HL-60 (cell line): ENCODE results near the gene TRAF3IP1.

Source experiments
- DNase-seq, 2 experiments: peaks; one replicate each; pipeline ENCODE4 v3.0.0-alpha.2; 2010 to 2020; ENCODE audit warnings: low read depth in 1 of 2, low spot score in 1 of 2
- H3K27ac ChIP-seq: fragments of 250-450 bp; sonication (Bioruptor Pico); replicated peaks from 2 replicates; pipeline ENCODE4 v1.5.1; 2020; ENCODE audit warnings: mild to moderate bottlenecking, moderate library complexity
- H3K27me3 ChIP-seq: fragments of 250-450 bp; sonication (Bioruptor Pico); 2 replicates; pipeline ENCODE4 v1.5.1; 2021; ENCODE audit warnings: mild to moderate bottlenecking, moderate library complexity; ENCODE audit not compliant: insufficient read depth, poor library complexity, severe bottlenecking
- H3K4me3 ChIP-seq: replicated peaks from 2 replicates; pipeline ENCODE4 v1.5.1; 2011; ENCODE audit warnings: mild to moderate bottlenecking, control low read depth, low read length; ENCODE audit not compliant: insufficient read depth
- GABPA ChIP-seq: IDR thresholded peaks from 2 replicates; pipeline ENCODE4 v1.6.1; 2012; ENCODE audit warnings: low read depth
- POLR2AphosphoS5 ChIP-seq: IDR thresholded peaks from 2 replicates; pipeline ENCODE4 v1.6.1; 2012; ENCODE audit warnings: low read depth
- SPI1 ChIP-seq: IDR thresholded peaks from 2 replicates; pipeline ENCODE4 v1.6.1; 2012; ENCODE audit warnings: low read depth, mild to moderate bottlenecking, borderline replicate concordance
- TF ChIP-seq, protein P1 (sequence below): IDR thresholded peaks from one replicate; pipeline ENCODE4 v1.5.1; 2011; ENCODE audit warnings: low read length, control low read depth, inconsistent platforms; ENCODE audit not compliant: insufficient read depth
- TF ChIP-seq, protein P2 (sequence below): IDR thresholded peaks from 2 replicates; pipeline ENCODE4 v1.6.1; 2012; ENCODE audit warnings: low read depth; ENCODE audit not compliant: insufficient replicate concordance

Gene TRAF3IP1

DNA sequence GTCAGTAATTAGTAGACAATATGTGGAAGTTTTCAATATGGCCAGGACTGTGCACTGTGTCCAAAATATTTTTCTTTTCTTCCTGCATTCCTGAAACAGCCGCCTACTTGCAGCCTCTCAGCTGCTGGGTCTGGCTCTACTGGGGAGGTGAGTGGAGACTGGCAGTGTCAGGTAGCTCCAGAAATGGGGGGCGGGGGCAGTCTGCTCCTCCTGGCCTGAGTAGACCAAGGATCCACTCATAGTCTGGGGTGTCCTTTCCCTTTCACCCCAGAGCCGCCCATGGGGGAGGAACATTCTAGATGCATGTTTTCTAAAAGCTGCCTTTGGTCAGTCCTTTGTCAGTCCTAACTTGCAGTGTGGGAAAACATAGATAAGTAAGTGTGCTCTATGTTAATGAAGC lies 23.7 kb downstream of the TRAF3IP1 start:
- DNase-seq: no peak
- Histone ChIP-seq H3K4me3 (no peak overlapping the region), H3K27me3 (no peaks in the 10 kb centered on the region), H3K27ac (no peak overlapping the region)
- TF ChIP-seq SPI1: no peak
- TF ChIP-seq POLR2AphosphoS5: no peak
- no peak for TF ChIP-seq GABPA
- TF ChIP-seq, protein P1, sequence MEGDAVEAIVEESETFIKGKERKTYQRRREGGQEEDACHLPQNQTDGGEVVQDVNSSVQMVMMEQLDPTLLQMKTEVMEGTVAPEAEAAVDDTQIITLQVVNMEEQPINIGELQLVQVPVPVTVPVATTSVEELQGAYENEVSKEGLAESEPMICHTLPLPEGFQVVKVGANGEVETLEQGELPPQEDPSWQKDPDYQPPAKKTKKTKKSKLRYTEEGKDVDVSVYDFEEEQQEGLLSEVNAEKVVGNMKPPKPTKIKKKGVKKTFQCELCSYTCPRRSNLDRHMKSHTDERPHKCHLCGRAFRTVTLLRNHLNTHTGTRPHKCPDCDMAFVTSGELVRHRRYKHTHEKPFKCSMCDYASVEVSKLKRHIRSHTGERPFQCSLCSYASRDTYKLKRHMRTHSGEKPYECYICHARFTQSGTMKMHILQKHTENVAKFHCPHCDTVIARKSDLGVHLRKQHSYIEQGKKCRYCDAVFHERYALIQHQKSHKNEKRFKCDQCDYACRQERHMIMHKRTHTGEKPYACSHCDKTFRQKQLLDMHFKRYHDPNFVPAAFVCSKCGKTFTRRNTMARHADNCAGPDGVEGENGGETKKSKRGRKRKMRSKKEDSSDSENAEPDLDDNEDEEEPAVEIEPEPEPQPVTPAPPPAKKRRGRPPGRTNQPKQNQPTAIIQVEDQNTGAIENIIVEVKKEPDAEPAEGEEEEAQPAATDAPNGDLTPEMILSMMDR: no peak

DNA sequence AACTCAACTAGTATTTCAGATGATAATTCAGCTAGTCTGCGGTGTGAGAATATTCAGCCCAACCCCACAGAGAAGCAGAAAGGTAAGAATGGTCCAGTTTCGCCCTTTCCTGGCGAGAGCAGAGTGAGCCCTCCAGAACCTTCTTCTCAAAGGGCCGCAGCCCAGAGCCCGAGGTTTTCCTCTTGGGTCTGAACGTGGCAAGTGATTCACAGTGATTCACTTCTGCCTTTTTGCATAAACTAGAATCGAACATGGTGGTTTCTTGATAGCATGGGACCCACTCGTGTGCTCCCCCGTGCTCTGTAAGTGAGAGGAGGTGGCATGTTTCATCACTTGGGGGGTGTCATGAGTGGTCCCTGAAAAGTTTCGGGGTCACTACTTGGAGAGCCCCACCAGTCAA lies 24.2 kb downstream of the TRAF3IP1 start:
- TF ChIP-seq, protein P2, sequence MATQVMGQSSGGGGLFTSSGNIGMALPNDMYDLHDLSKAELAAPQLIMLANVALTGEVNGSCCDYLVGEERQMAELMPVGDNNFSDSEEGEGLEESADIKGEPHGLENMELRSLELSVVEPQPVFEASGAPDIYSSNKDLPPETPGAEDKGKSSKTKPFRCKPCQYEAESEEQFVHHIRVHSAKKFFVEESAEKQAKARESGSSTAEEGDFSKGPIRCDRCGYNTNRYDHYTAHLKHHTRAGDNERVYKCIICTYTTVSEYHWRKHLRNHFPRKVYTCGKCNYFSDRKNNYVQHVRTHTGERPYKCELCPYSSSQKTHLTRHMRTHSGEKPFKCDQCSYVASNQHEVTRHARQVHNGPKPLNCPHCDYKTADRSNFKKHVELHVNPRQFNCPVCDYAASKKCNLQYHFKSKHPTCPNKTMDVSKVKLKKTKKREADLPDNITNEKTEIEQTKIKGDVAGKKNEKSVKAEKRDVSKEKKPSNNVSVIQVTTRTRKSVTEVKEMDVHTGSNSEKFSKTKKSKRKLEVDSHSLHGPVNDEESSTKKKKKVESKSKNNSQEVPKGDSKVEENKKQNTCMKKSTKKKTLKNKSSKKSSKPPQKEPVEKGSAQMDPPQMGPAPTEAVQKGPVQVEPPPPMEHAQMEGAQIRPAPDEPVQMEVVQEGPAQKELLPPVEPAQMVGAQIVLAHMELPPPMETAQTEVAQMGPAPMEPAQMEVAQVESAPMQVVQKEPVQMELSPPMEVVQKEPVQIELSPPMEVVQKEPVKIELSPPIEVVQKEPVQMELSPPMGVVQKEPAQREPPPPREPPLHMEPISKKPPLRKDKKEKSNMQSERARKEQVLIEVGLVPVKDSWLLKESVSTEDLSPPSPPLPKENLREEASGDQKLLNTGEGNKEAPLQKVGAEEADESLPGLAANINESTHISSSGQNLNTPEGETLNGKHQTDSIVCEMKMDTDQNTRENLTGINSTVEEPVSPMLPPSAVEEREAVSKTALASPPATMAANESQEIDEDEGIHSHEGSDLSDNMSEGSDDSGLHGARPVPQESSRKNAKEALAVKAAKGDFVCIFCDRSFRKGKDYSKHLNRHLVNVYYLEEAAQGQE: no peak
- no peak for TF ChIP-seq GABPA
- TF ChIP-seq SPI1: no peak
- TF ChIP-seq, protein P1: no peak
- no peak for TF ChIP-seq POLR2AphosphoS5
- H3K27ac ChIP-seq: no peak overlapping the region
- H3K4me3 ChIP-seq: no peak overlapping the region
- no peaks in the 10 kb centered on the region for H3K27me3 ChIP-seq
- no peak for DNase-seq

DNA sequence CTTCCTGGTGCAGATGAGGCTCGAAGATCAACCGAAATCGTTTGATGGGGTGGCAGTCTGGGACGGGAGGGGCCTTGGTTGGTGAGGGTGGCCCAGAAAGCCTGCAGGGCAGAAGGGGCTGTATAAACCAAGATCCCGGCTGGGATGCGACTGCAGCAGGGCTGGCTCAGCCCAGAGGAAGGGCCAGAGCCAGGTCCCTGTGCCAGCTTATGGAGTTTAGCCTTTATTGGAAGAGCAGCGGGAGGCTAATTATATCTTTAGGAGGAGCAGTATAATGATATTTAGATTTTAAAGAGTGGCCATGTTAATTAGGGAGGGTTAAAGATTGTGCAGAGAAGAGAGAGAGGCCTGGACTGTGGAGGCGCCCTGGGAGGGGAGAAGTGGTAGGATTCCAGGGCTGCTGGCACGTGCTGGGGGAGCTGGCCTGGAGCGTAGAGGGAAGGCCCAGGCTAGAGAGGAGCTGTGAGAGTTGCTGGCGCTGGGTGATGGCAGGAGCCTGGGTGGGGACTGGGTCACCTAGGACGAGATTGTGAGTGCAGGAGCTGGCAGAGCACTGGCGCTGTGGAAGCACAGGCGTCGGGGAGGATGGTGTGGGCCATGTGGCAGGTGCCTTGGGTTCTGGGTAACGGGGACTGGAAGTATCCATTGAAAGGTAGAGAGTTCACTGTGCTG lies 25.1 kb downstream of the TRAF3IP1 start:
- no peak overlapping the region for H3K27ac ChIP-seq
- TF ChIP-seq POLR2AphosphoS5 (no peak), GABPA (no peak), SPI1 (no peak)
- TF ChIP-seq, protein P2: no peak
- TF ChIP-seq, protein P1: no peak
- no peak for DNase-seq
- H3K27me3 ChIP-seq: no peaks in the 10 kb centered on the region
- no peak overlapping the region for H3K4me3 ChIP-seq

DNA sequence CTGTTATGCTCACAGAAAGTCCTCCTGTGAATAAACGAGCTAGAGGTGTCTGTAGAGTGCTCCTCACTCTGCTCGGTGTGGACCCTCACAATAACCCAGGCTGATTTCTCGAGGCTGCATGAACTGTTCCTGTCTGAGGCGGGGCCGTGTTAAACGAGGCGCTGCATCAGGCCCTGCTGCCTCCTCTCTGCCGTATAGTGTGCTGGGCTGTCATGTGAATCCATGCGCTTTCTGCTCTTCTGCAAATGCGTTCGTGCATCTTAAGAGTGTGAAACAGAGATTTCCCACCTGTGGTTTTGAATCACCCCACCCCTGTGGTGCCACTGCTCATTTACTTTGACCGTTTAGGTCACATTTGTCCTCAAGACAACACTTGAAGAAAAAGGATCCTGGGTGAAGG lies 26.2 kb downstream of the TRAF3IP1 start:
- Histone ChIP-seq H3K27me3 (no peaks in the 10 kb centered on the region), H3K27ac (no peak overlapping the region), H3K4me3 (no peak overlapping the region)
- TF ChIP-seq SPI1: no peak
- TF ChIP-seq, protein P1: no peak
- no peak for TF ChIP-seq GABPA
- TF ChIP-seq, protein P2: no peak
- TF ChIP-seq POLR2AphosphoS5: no peak
- no peak for DNase-seq
